ENCODE results near the gene ZNF853. TPM values are rescaled to one million over a fixed set of nuclear protein-coding genes. Genes with fewer than 3 reads are reported as not detected.

The ZNF853 gene
- total RNA-seq, 2 experiments from 2014 or later = 0.55 to 0.60 TPM

- Histone ChIP-seq H4K20me1 (ENCODE audit: insufficient read depth, low read length) (no peaks in the 10 kb centered on the region), H3K9me3 (ENCODE audit: low read length) (0 out of 2 replicates have a peak, but pooled peaks cover 5% of the 10 kb centered on the region), H3K4me2 (ENCODE audit: low read length) (peak within 1 kb of the TSS; percentile 86), H3K9me2 (ENCODE audit: insufficient read depth, low read length) (no peaks in the 10 kb centered on the region), H3K79me2 (ENCODE audit: insufficient read depth, low read depth, low read length) (peaks cover 17% of the 10 kb centered on the region), H3K4me3 (ENCODE audit: low read depth, low read length, poor library complexity, severe bottlenecking) (peak within 1 kb of the TSS; percentile 81), H3K36me3 (ENCODE audit: insufficient read depth, low read length) (peaks cover 32% of the 10 kb centered on the region), H3K27ac (ENCODE audit: low read depth, low read length, poor library complexity, severe bottlenecking) (peak within 1 kb of the TSS; percentile 19), H3K4me1 (ENCODE audit: insufficient read depth, low read length, poor library complexity, severe bottlenecking) (peaks cover 12% of the 10 kb centered on the region), H2AFZ (ENCODE audit: low read length) (peak within 1 kb of the TSS; percentile 90)
- no peak for TF ChIP-seq EZH2phosphoT487 (IDR thresholded peaks at IDR 0.05; ENCODE audit: borderline replicate concordance, low read depth, low read length)
- no peak for TF ChIP-seq CTCF (conservative IDR thresholded peaks at IDR 0.05; ENCODE audit: low read length)
- peak; percentile 74 for DNase-seq (ENCODE audit: low spot score)
- POLR2A ChIA-PET = interaction anchor here (1.2 to 1.6 kb wide), 2 partner anchors 16 to 104 kb away, joined by 3 to 4 read pairs; no protein-coding TSS in a partner anchor
- intact Hi-C loops (cut with micrococcal nuclease; ENCODE audit: unreplicated experiment) = loop anchor here (1.0 kb wide), 2 partner anchors 47 to 121 kb away; partner anchors contain the start of gene INTS15
- no TSS peak for BruUV-seq (replicated peaks)
- CTCF ChIA-PET (ENCODE audit: unreplicated experiment) = no interaction called here
Observed at GRCh38 chr7:6636741-6637543, 21.5 kb downstream of the ZNF853 start, which contains the start of gene ZNF316. ZNF316 (plus strand) TSS chr7:6637318; CDS start chr7:6642410, 5,092 bp downstream.

- no peak for TF ChIP-seq EZH2phosphoT487 (IDR thresholded peaks at IDR 0.05; ENCODE audit: borderline replicate concordance, low read depth, low read length)
- peak; percentile 74 for TF ChIP-seq CTCF (conservative IDR thresholded peaks at IDR 0.05; ENCODE audit: low read length)
- BruUV-seq (replicated peaks) = no TSS peak
- intact Hi-C loops (cut with micrococcal nuclease; ENCODE audit: unreplicated experiment) = loop anchor here (1.0 kb wide), 2 partner anchors 47 to 121 kb away; partner anchors contain the start of gene INTS15
Observed at GRCh38 chr7:6637544-6638229, 22.3 kb downstream of the ZNF853 start.

More at GRCh38 chr7:6637544-6638229, 22.3 kb downstream of the ZNF853 start:
- peak; percentile 86 for DNase-seq (ENCODE audit: low spot score)
- peak overlapping the region; percentile 80 for H3K4me2 ChIP-seq (ENCODE audit: low read length)
- peak overlapping the region; percentile 79 for H3K4me3 ChIP-seq (ENCODE audit: low read depth, low read length, poor library complexity, severe bottlenecking)
- peaks cover 17% of the 10 kb centered on the region for H3K79me2 ChIP-seq (ENCODE audit: insufficient read depth, low read depth, low read length)
- H3K4me1 ChIP-seq (ENCODE audit: insufficient read depth, low read length, poor library complexity, severe bottlenecking) = peaks cover 12% of the 10 kb centered on the region
- peak overlapping the region; percentile 12 for H3K27ac ChIP-seq (ENCODE audit: low read depth, low read length, poor library complexity, severe bottlenecking)
- peak overlapping the region; percentile 12; the same call in 1 of the 2 replicates for H2AFZ ChIP-seq (ENCODE audit: low read length)
- POLR2A ChIA-PET = interaction anchor here (0.6 to 0.7 kb wide), 2 partner anchors 97 to 101 kb away, joined by 3 to 4 read pairs; no protein-coding TSS in a partner anchor
- H3K9me3 ChIP-seq (ENCODE audit: low read length) = 0 out of 2 replicates have a peak, but pooled peaks cover 5% of the 10 kb centered on the region
- H3K9me2 ChIP-seq (ENCODE audit: insufficient read depth, low read length) = no peaks in the 10 kb centered on the region
- CTCF ChIA-PET (ENCODE audit: unreplicated experiment) = interaction anchor here (1.1 kb wide), 1 partner anchor 17 kb away, joined by 4 read pairs; no protein-coding TSS in a partner anchor
- no peaks in the 10 kb centered on the region for H4K20me1 ChIP-seq (ENCODE audit: insufficient read depth, low read length)
- peaks cover 39% of the 10 kb centered on the region for H3K36me3 ChIP-seq (ENCODE audit: insufficient read depth, low read length)

Data from OCI-LY7 (cell line).